Mesenchymal stem cell (in vitro differentiated cells and primary cell): ENCODE data around the gene B4GALT3.

Experiments
- DNase-seq: peaks from one replicate; pipeline ENCODE4 v3.0.0-alpha.2; 2013
- H2AFZ ChIP-seq: one replicate; pipeline ENCODE4 v1.6.1; 2013; ENCODE audit warnings: low read depth, mild to moderate bottlenecking, control low read depth, inconsistent platforms, low read length, moderate library complexity
- H2AK5ac ChIP-seq: 2 replicates; pipeline ENCODE4 v1.6.1; 2013; ENCODE audit warnings: low read length, moderate library complexity, mild to moderate bottlenecking, inconsistent platforms; ENCODE audit not compliant: severe bottlenecking
- H2BK120ac ChIP-seq: one replicate; pipeline ENCODE4 v1.6.1; 2013; ENCODE audit warnings: low read depth, mild to moderate bottlenecking, inconsistent platforms, low read length, moderate library complexity
- H2BK12ac ChIP-seq, 2 experiments: one replicate each; pipeline ENCODE4 v1.6.1; 2013; ENCODE audit warnings: inconsistent platforms in 2 of 2, low read length in 2 of 2, mild to moderate bottlenecking in 2 of 2, moderate library complexity in 2 of 2, control low read depth in 1 of 2
- H2BK15ac ChIP-seq: one replicate; pipeline ENCODE4 v1.6.1; 2013; ENCODE audit warnings: mild to moderate bottlenecking, low read depth, inconsistent platforms; ENCODE audit not compliant: poor library complexity, severe bottlenecking
- H2BK5ac ChIP-seq: 2 replicates; pipeline ENCODE4 v1.6.1; 2013; ENCODE audit warnings: low read depth, mild to moderate bottlenecking, low read length, control low read depth, inconsistent platforms; ENCODE audit not compliant: poor library complexity, severe bottlenecking
- H3K14ac ChIP-seq, 2 experiments: one replicate each; pipeline ENCODE4 v1.6.1; 2013; ENCODE audit warnings: inconsistent platforms in 2 of 2, low read length in 2 of 2, control low read depth in 1 of 2, mild to moderate bottlenecking in 1 of 2, moderate library complexity in 1 of 2
- H3K18ac ChIP-seq, 2 experiments: one replicate each; pipeline ENCODE4 v1.6.1; 2013; ENCODE audit warnings: inconsistent platforms in 2 of 2, low read length in 2 of 2, control low read depth in 1 of 2, low read depth in 1 of 2, mild to moderate bottlenecking in 1 of 2
- H3K23ac ChIP-seq, 2 experiments: one replicate each; pipeline ENCODE4 v1.6.1; 2013; ENCODE audit warnings: inconsistent platforms in 2 of 2, low read length in 2 of 2, mild to moderate bottlenecking in 2 of 2, moderate library complexity in 2 of 2, control low read depth in 1 of 2
- H3K27ac ChIP-seq: 2 replicates; pipeline ENCODE4 v1.5.1; 2013; ENCODE audit warnings: mild to moderate bottlenecking, moderate library complexity, low read length, control low read depth, inconsistent platforms; ENCODE audit not compliant: poor library complexity, severe bottlenecking
- H3K27me3 ChIP-seq, 2 experiments: 2 replicates each; pipeline versions ENCODE4 v1.6.1 to v1.7.0; 2013; ENCODE audit warnings: low read length in 2 of 2, mild to moderate bottlenecking in 2 of 2, moderate library complexity in 2 of 2, control low read depth in 1 of 2, inconsistent platforms in 1 of 2; ENCODE audit not compliant: control insufficient read depth in 1 of 2, insufficient read depth in 1 of 2
- H3K36me3 ChIP-seq, 2 experiments: 2 replicates each; pipeline versions ENCODE4 v1.6.1 to v1.7.0; 2013; ENCODE audit warnings: low read length in 2 of 2, control low read depth in 1 of 2, inconsistent platforms in 1 of 2, low read depth in 1 of 2, mild to moderate bottlenecking in 1 of 2; ENCODE audit not compliant: insufficient read depth in 2 of 2, control insufficient read depth in 1 of 2
- H3K4ac ChIP-seq, 2 experiments: one replicate each; pipeline ENCODE4 v1.6.1; 2013; ENCODE audit warnings: inconsistent platforms in 2 of 2, low read length in 2 of 2, mild to moderate bottlenecking in 2 of 2, moderate library complexity in 2 of 2, control low read depth in 1 of 2, low read depth in 1 of 2
- H3K4me1 ChIP-seq: 2 replicates; pipeline ENCODE4 v1.6.1; 2013; ENCODE audit warnings: low read depth, low read length, control low read depth; ENCODE audit not compliant: control insufficient read depth, insufficient read depth
- H3K4me2 ChIP-seq: 2 replicates; pipeline ENCODE4 v1.6.1; 2013; ENCODE audit warnings: low read length, mild to moderate bottlenecking, inconsistent platforms; ENCODE audit not compliant: poor library complexity, severe bottlenecking
- H3K4me3 ChIP-seq, 2 experiments: 2 replicates each; pipeline versions ENCODE4 v1.5.1 to v1.7.0; 2013; ENCODE audit warnings: low read length in 2 of 2, mild to moderate bottlenecking in 2 of 2, control low read depth in 1 of 2, low read depth in 1 of 2; ENCODE audit not compliant: insufficient read depth in 1 of 2
- H3K79me1 ChIP-seq: replicated peaks from 2 replicates; pipeline ENCODE4 v1.6.1; 2013; ENCODE audit warnings: mild to moderate bottlenecking, control low read depth, low read length, inconsistent platforms; ENCODE audit not compliant: poor library complexity, severe bottlenecking
- H3K9ac ChIP-seq: 2 replicates; pipeline ENCODE4 v1.7.0; 2013; ENCODE audit warnings: mild to moderate bottlenecking, low read length, moderate library complexity
- H3K9me3 ChIP-seq: 2 replicates; pipeline ENCODE4 v1.7.0; 2013; ENCODE audit warnings: mild to moderate bottlenecking, low read length; ENCODE audit not compliant: control insufficient read depth
- H4K8ac ChIP-seq: one replicate; pipeline ENCODE4 v1.6.1; 2013; ENCODE audit warnings: inconsistent platforms, mild to moderate bottlenecking, low read length, moderate library complexity
- H4K91ac ChIP-seq: one replicate; pipeline ENCODE4 v1.6.1; 2013; ENCODE audit warnings: mild to moderate bottlenecking, low read length, inconsistent platforms
- WGBS: methylation state at CpG from one replicate; pipeline ENCODE4 v1.1.7; 2013; ENCODE audit warnings: mixed read lengths; 5-methylcytosine and 5-hydroxymethylcytosine counted together

Gene B4GALT3

DNA sequence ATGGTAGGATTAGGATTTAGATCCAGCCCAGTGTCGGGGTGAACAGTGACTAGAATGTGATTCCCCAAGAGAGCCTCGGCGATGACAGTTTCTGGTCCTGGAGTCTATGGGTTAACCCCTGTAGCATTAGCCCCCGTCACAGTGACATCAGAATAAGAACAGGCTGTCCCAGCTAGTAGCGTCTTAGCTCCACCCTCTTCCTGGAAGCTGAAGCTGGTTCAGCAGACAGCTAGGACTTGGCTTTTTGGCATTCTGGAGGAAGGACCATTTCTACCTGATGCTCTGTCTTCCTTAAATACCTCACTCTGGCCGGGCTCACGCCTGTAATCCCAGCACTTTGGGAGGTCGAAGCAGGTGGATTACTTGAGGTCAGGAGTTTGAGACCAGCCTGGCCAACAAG, 29.9 kb upstream of the B4GALT3 start:
- no peak overlapping the region for H2BK120ac ChIP-seq
- H3K79me1 ChIP-seq: peaks cover 27% of the 10 kb centered on the region

GRCh38 chr1:161206411-161207140, 29.3 kb upstream of the B4GALT3 start:
- Histone ChIP-seq H3K18ac (no peak overlapping the region), H2BK15ac (no peak overlapping the region), H2BK12ac (no peak overlapping the region), H3K27ac (no peak overlapping the region), H3K36me3 (peaks cover 34 to 61% of the 10 kb centered on the region in 2 experiments), H2AFZ (no peak overlapping the region), H3K4ac (no peak overlapping the region), H3K4me1 (peaks cover 9% of the 10 kb centered on the region), H3K79me1 (peaks cover 26% of the 10 kb centered on the region), H3K4me2 (no peak overlapping the region), H3K23ac (no peak overlapping the region), H3K9me3 (no peaks in the 10 kb centered on the region), H3K4me3 (no peak overlapping the region), H3K14ac (no peak overlapping the region), H3K9ac (peak overlapping the region; percentile 42), H2BK120ac (no peak overlapping the region), H2BK5ac (no peak overlapping the region), H4K91ac (no peak overlapping the region), H2AK5ac (no peak overlapping the region), H4K8ac (no peak overlapping the region), H3K27me3 (no peaks in the 10 kb centered on the region)
- DNase-seq: peak; percentile 84
- WGBS: 77% methylated on average over 12 of the region's 12 CpGs

More for the DNA sequence above, 29.9 kb upstream of the B4GALT3 start:
- Histone ChIP-seq H3K4me2 (no peak overlapping the region), H3K14ac (no peak overlapping the region), H3K4ac (no peak overlapping the region), H2BK5ac (no peak overlapping the region), H3K27me3 (no peaks in the 10 kb centered on the region), H2BK12ac (no peak overlapping the region), H3K18ac (no peak overlapping the region), H3K23ac (no peak overlapping the region), H3K4me1 (peaks cover 7% of the 10 kb centered on the region), H2AFZ (no peak overlapping the region), H4K8ac (no peak overlapping the region), H3K9ac (peak overlapping the region; percentile 42), H3K27ac (no peak overlapping the region), H3K4me3 (no peak overlapping the region), H3K9me3 (no peaks in the 10 kb centered on the region), H2AK5ac (no peak overlapping the region), H4K91ac (no peak overlapping the region), H3K36me3 (peaks cover 39 to 67% of the 10 kb centered on the region in 2 experiments), H2BK15ac (no peak overlapping the region)
- WGBS: 71% methylated on average over 8 of the region's 8 CpGs
- DNase-seq: peak; percentile 93

DNA sequence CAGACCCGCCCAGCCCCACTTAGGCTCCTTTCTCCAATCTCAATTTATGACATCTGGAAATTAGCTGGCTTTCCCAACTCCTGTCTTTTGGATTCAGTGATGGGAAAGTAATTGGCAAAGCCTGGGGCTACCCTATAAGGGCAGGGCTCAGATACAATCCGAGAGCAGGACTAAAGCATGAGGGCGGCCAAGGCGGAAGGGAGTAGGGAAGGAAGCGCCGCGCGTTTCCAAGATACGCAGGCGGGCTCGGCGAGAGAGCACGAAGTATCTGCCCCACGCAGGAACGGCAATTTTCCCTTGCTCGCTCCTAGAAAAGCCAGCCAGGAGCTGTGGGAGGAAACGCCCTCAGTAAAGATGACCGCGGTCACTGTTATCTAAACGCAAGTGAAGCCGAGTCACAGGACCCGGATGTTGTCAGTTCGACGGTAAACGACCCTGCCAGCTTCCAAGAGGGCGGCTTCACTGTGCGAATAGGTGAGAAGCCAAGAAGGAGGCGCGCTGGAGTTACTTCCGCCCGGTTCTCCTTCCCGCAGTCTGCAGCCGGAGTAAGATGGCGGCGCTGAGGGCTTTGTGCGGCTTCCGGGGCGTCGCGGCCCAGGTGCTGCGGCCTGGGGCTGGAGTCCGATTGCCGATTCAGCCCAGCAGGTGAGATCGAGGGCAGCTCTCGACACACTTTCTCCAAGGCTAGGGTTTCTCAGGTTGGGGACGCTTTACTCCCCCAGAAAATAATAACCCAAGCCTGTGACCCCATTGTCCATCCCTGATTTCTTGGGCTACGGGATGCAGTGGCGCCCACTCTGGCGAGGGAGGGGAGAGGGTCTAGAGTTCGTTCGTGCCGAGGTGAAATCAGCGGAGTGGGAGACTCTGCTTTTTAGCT, 24.8 kb upstream of the B4GALT3 start, which contains the start of gene NDUFS2:
NDUFS2 (plus strand) TSS at position 532 of the 877 bp plus-strand sequence; CDS start at position 551, 19 bp downstream.
- Histone ChIP-seq H3K36me3 (peaks cover 10 to 27% of the 10 kb centered on the region in 2 experiments), H2AK5ac (peak within 1 kb of the TSS; percentile 66), H3K27me3 (no peaks in the 10 kb centered on the region), H3K9me3 (no peaks in the 10 kb centered on the region), H3K4me1 (peaks cover 17% of the 10 kb centered on the region), H3K23ac (peak within 1 kb of the TSS; percentile 10 to 43), H3K27ac (peak within 1 kb of the TSS; percentile 78), H2BK120ac (peak within 1 kb of the TSS; percentile 95), H4K91ac (peak within 1 kb of the TSS; percentile 94), H3K4me3 (peak within 1 kb of the TSS; percentile 79 to 91), H3K4me2 (peak within 1 kb of the TSS; percentile 57), H3K79me1 (peaks cover 12% of the 10 kb centered on the region), H2BK5ac (no peak within 1 kb of the TSS), H3K14ac (peak within 1 kb of the TSS in 1 of 2 experiments; percentile 87), H2AFZ (peak within 1 kb of the TSS; percentile 97), H3K4ac (peak within 1 kb of the TSS; percentile 94 to 99), H3K18ac (peak within 1 kb of the TSS; percentile 93 to 99), H3K9ac (peak within 1 kb of the TSS; percentile 95), H2BK12ac (peak within 1 kb of the TSS; percentile 75 to 85), H2BK15ac (peak within 1 kb of the TSS; percentile 88), H4K8ac (peak within 1 kb of the TSS; percentile 99)
- DNase-seq: peak; percentile 99
- WGBS: 3% methylated on average over 49 of the region's 53 CpGs
